ENCODE measurements around the gene LRRN2.

LRRN2 gene

GRCh38 chr1:204725821-204726448, 40.4 kb upstream of the LRRN2 start:
- H3K4me3 ChIP-seq (ENCODE audit: low read depth, low read length) = no peak overlapping the region
- no peak for DNase-seq
- H3K4me1 ChIP-seq = no peaks in the 10 kb centered on the region
- H3K27me3 ChIP-seq = no peaks in the 10 kb centered on the region
- no peaks in the 10 kb centered on the region for H3K9me3 ChIP-seq
- TF ChIP-seq, protein P1, sequence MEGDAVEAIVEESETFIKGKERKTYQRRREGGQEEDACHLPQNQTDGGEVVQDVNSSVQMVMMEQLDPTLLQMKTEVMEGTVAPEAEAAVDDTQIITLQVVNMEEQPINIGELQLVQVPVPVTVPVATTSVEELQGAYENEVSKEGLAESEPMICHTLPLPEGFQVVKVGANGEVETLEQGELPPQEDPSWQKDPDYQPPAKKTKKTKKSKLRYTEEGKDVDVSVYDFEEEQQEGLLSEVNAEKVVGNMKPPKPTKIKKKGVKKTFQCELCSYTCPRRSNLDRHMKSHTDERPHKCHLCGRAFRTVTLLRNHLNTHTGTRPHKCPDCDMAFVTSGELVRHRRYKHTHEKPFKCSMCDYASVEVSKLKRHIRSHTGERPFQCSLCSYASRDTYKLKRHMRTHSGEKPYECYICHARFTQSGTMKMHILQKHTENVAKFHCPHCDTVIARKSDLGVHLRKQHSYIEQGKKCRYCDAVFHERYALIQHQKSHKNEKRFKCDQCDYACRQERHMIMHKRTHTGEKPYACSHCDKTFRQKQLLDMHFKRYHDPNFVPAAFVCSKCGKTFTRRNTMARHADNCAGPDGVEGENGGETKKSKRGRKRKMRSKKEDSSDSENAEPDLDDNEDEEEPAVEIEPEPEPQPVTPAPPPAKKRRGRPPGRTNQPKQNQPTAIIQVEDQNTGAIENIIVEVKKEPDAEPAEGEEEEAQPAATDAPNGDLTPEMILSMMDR (IDR thresholded peaks at IDR 0.05; ENCODE audit: low read depth, low read length) = no peak
- no peaks in the 10 kb centered on the region for H3K36me3 ChIP-seq

- no peaks in the 10 kb centered on the region for H3K9me3 ChIP-seq
- H3K4me3 ChIP-seq (ENCODE audit: low read depth, low read length) = no peak overlapping the region
- no peaks in the 10 kb centered on the region for H3K4me1 ChIP-seq
- TF ChIP-seq, protein P1 (IDR thresholded peaks at IDR 0.05; ENCODE audit: low read depth, low read length) = no peak
- DNase-seq = no peak
- no peaks in the 10 kb centered on the region for H3K36me3 ChIP-seq
- H3K27me3 ChIP-seq = no peaks in the 10 kb centered on the region
Observed at GRCh38 chr1:204723131-204723787, 37.7 kb upstream of the LRRN2 start.

DNA sequence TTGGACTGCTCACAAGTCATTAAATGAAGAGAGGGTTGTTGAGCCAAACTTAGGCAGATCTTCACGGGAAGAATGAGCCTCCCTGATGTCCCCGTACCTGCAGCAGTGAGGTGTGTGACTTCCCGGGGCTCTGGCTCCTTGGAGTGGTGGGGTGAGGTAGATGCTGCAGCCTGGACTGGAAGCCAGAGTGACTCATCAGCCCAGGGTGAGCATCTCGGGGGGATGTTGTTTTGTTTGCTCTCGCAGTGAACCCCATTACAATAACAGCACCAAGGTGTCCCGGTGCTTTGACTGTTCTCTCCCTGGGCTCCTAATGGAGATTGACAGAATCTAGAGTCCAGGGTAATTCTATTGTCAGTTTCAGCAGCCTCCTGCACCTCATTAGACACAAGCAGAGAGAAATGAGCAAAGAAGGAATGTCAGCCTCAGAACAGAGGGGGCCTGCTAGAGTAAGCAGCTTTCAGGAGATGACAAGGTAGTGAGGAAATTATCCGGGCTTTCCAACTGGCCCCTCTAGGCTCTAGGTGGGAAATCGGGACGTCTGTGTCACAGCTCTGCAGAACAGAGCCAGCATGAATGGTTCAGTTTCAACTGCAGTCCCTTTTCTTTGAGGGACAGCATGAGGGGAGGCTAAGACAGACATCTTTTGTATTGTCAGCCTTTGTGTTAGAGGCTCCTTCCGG, 36.0 kb upstream of the LRRN2 start:
- Histone ChIP-seq H3K9me3 (no peaks in the 10 kb centered on the region), H3K27me3 (no peaks in the 10 kb centered on the region), H3K36me3 (no peaks in the 10 kb centered on the region), H3K4me3 (ENCODE audit: low read depth, low read length) (no peak overlapping the region), H3K4me1 (no peaks in the 10 kb centered on the region)
- TF ChIP-seq, protein P1 (IDR thresholded peaks at IDR 0.05; ENCODE audit: low read depth, low read length) = no peak
- no peak for DNase-seq

- H3K36me3 ChIP-seq = no peaks in the 10 kb centered on the region
Observed at GRCh38 chr1:204716660-204717059, 31.1 kb upstream of the LRRN2 start.

GRCh38 chr1:204714861-204715511, 29.4 kb upstream of the LRRN2 start:
- no peaks in the 10 kb centered on the region for H3K27me3 ChIP-seq
- peaks cover 5% of the 10 kb centered on the region for H3K4me1 ChIP-seq
- TF ChIP-seq, protein P1 (IDR thresholded peaks at IDR 0.05; ENCODE audit: low read depth, low read length) = no peak
- no peaks in the 10 kb centered on the region for H3K36me3 ChIP-seq
- no peak for DNase-seq
- H3K9me3 ChIP-seq = no peaks in the 10 kb centered on the region
- no peak overlapping the region for H3K4me3 ChIP-seq (ENCODE audit: low read depth, low read length)

More at GRCh38 chr1:204716660-204717059, 31.1 kb upstream of the LRRN2 start:
- TF ChIP-seq, protein P1 (IDR thresholded peaks at IDR 0.05; ENCODE audit: low read depth, low read length) = no peak
- H3K4me3 ChIP-seq (ENCODE audit: low read depth, low read length) = no peak overlapping the region
- H3K27me3 ChIP-seq = no peaks in the 10 kb centered on the region
- no peaks in the 10 kb centered on the region for H3K4me1 ChIP-seq
- no peak for DNase-seq
- H3K9me3 ChIP-seq = no peaks in the 10 kb centered on the region
